Airway epithelial cell (primary cell): ENCODE results near the gene NISCH. TPM values are rescaled to one million over a fixed set of nuclear protein-coding genes. Genes with fewer than 3 reads are reported as not detected.

ENCODE experiments used
- total RNA-seq: library from RNA; depleted of rRNA; stranded (reverse); fragments of >200 nt; gene quantifications from 2 replicates; pipeline ENCODE4 v1.2.3, GENCODE V29; 2015

NISCH gene
- total RNA-seq: 31.2 and 41.2 TPM in 2 replicates

DNA sequence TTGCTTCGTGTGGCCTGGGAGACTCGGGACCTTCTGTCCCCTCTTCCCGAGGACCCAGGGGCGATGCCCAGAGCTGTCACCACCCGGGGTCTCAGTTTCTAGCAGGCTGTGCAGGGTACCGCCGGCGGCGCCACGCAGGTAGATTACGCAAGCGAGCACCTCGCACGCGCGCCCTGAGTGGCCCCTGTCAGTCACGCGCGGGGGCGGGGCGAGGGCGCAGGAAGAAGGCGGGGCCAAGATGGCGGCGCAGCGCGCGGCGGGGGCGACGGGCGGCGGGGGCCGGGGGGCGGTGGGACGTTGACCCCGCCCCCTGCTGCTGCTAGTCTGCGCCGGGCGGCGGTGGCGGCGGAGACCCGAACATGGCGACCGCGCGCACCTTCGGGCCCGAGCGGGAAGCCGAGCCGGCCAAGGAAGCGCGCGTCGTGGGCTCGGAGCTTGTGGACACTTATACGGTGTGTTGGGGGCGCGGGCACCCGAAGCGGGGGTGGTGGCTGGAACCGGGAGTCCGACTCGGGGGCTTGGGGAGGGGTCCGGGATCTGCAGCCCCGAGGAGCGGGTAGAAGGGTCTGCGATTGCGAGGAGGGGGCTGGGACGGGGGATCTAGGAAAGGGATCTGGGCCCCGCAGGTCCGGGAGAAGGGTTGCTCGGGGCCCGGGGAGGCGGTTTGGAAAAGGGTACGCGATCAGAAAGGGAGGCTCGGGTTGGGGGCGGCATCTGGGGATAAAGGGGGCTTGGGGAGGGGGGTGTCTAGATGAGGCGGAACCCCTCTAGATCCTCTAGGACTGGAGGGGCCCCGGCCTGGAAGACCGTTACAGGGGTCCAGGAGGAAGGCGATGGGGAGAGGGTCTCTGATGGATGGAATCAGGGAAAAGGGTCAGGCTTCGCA is at the start of gene NISCH:
NISCH (plus strand) TSS at position 322 of the 886 bp plus-strand sequence; CDS start at position 360, 38 bp downstream.

DNA sequence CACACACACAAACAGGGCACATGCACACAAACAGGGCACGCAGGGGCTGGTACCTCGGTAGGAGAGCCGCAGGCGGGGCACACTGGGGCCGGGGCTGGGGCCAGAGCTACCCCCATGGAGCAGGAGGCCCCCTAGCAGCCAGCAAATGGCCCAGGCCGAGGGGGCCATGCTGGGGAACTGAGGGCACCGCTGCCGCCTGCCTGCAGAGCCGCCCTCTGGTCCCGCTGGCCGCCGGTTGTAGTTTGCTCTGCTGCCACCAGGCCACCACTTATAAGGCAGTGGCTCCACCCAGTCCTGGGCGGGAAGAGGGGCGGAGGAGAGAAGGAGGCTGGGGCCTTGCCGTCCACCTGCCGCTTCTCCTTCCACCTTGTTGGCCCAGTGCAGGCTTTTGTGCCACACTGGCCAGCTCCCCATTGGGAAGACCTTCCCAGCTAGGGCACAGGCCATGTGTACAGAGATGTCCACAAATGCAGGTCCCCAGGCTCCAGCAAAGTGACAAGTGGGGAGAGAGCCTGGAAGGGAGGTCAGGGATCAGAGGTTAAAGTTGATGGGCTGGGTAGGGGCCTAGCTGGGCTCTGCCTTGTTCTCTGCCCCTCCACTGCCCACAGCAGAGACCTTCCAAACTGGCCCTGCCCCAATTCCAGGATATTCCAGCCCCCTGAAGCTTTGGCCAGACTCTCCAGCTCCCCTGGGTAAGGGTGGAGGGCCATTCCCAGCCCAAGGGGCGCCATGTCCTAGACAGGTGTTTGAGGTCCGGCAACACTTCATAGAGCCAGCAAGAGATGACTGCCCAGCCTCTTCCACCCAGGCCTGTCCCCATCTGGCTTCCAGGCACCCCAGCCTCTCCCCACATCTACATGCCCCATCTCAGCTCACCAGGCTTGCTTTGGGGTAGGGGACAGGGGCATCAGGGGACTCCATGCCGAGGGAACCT is 10.3 kb upstream of the NISCH start, which contains the start of gene SEMA3G:
SEMA3G (minus strand) TSS at position 244 of the 934 bp plus-strand sequence; CDS start at position 168, 76 bp downstream.

DNA sequence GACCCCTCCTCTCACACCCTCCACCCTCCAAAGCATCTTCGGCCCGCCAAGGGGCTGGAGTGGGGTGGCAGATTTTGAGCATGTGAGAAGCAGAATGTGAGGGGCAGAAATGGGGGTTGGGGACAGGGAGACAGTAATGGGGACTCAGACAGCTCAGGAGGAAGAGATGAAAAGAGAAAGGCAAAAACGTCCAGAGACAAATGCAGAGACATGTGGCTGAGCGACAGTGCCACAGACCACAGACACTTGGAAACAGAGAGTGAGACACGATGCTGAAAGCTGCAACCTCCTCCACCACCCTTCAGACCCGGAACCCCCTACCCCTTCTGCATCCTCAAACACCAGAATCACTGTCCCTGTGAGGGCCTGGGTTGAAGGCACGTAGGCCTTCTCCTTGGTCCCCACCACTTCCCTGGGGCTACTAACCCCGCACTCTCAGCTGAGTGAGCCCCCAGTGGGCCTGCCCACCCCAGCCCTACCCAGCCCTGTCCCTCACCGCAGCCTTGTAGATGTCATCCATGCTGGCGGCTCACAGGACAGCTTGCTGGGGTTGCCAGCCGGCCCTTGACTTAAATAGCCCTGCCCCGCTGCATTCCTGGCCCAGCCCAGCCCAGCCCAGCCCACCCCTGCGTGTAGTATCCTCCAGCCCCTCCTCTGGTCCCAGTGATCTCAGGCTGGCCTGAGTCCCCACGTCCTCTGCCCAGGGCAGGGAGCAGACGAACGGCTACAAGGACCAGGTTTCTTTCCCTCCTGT is 1.7 kb upstream of the NISCH start, which contains the start of gene TNNC1:
TNNC1 (minus strand) TSS at position 546 of the 754 bp plus-strand sequence; CDS start at position 520, 26 bp downstream.

DNA sequence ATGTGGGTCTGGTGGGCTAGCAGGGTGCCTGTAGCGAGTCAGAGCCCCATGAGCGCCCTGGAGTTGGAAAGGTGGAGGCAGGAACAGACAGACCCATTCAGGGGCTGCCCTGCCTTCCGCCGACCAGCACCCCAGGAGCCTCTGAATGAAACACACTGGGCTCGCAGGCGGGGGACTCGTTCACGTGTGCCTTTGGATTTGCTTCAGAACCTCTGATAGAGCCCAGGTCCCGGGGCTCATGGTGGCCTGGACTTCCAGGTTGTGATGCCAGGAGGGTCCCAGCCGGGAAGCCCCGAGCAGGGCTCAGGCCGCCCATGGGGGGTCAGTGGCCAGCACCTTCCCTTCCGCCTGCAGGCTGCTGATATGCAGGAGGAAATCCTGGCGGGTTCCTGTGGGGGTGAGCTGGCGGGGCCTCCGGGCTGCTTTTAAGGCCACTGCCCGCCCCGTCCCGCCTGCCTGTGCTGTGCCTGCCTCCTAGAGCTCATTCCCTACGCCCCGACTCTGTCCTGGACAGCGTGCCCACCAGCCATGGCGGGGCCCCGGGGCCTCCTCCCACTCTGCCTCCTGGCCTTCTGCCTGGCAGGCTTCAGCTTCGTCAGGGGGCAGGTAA is 39.6 kb downstream of the NISCH start, which contains the start of gene STAB1:
STAB1 (plus strand) TSS at position 453 of the 610 bp plus-strand sequence; CDS start at position 529, 76 bp downstream.

DNA sequence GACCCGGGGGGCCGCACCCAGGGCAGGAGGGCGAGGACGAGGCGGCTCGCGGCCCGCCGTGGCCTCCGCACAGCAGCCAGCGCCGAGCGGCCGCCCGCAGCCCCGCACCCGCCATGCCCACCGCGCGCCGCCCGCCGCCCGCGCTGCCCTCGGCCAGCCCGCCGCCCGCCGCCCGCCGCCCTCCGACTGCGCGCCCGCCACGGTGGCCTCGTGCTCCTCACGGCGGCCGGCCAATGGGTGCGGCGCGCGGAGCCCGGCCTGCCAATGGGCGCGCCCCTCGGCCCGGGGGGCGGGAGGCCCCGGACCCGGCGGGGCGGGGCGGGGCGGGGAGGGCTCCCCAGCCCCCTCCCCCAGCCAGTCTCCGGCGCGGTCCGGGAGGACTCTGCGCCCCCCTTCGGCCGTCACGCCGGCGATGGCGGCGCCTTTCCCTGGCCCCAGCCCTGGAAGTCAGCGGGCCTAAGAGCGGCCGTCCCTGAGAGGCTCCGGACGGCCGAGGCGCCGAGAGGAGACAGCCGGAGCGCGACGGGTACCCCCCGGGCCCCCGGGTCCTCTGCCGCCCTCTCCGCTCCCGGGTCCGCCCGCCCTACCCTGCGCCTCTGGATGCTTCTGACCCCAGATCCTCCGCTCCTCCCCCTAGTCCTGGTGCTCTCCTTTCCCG is 78.3 kb downstream of the NISCH start, which contains the start of gene NT5DC2:
NT5DC2 (minus strand) TSS at position 235 of the 658 bp plus-strand sequence; CDS start at position 115, 120 bp downstream.

DNA sequence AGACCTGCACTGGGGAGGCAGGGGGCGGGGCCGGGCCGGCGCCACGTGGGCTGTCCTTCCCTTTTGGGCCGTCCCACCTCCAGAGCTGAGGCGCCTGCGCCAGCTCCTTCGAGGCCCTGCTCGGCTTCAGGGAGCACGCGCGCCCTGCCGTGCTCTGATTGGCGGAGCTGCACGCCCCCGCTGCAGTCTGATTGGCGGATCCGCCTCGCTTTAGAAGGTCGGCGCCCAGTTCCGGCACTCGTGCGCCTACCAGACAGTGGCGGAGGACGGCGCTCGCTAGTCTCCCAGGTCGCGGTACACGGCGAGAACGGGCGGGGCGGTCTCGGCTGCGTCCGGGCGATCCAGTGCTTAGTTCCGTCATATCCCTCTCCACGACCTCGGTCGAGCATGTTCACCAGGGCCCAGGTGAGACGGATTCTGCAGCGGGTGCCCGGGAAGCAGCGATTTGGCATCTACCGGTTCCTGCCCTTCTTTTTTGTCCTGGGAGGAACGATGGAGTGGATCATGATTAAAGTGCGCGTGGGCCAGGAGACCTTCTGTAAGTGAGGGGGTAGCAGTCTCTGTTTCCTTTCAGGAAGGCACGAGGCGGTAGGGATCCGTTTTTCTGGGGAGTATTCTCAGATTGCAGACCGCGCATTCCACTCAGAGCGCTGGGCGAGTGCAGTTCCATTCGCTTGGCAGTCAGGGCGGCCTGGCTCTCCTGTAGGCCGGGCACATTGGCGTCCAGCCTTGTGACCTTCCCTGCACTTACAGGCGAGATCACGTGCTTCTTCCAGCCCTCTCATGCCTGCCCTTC is 81.2 kb downstream of the NISCH start, which contains the start of gene UQCC5:
UQCC5 (plus strand) TSS at position 237 of the 796 bp plus-strand sequence; CDS start at position 388, 151 bp downstream.

Other genes with a start within 250 kb of the NISCH start
- 0.07 TPM in 1 of 2 replicates, not detected in the other for gene TLR9, start 230.0 kb upstream of the NISCH start, total RNA-seq
- 84.2 and 93.4 TPM in 2 replicates for gene TWF2, start 216.4 kb upstream of the NISCH start, total RNA-seq
- 0.65 and 0.99 TPM in 2 replicates for gene PPM1M, start 209.8 kb upstream of the NISCH start, total RNA-seq
- gene WDR82, start 177.0 kb upstream of the NISCH start, total RNA-seq: 35.5 and 50.1 TPM in 2 replicates
- 5.4 and 7.2 TPM in 2 replicates for gene GLYCTK, start 167.8 kb upstream of the NISCH start, total RNA-seq
- 0.42 and 0.46 TPM in 2 replicates for gene DNAH1, start 139.3 kb upstream of the NISCH start, total RNA-seq
- 56.1 and 77.5 TPM in 2 replicates for gene BAP1, start 45.6 kb upstream of the NISCH start, total RNA-seq
- gene PHF7, start 44.9 kb upstream of the NISCH start, total RNA-seq: 4.1 and 5.5 TPM in 2 replicates
- 0.21 and 0.79 TPM in 2 replicates for gene SEMA3G, start 10.5 kb upstream of the NISCH start, total RNA-seq
- 0.23 and 0.85 TPM in 2 replicates for gene TNNC1, start 1.6 kb upstream of the NISCH start, total RNA-seq
- not detected in 2 replicates for gene STAB1, start 39.7 kb downstream of the NISCH start, total RNA-seq
- 237 and 246 TPM in 2 replicates for gene NT5DC2, start 78.3 kb downstream of the NISCH start, total RNA-seq
- gene UQCC5, start 81.0 kb downstream of the NISCH start, total RNA-seq: 1.3 and 14.2 TPM in 2 replicates
- gene PBRM1, start 230.3 kb downstream of the NISCH start, total RNA-seq: 25.2 and 41.5 TPM in 2 replicates
- gene GNL3, start 230.4 kb downstream of the NISCH start, total RNA-seq: 91.3 and 106 TPM in 2 replicates